H1 (cell line): ENCODE data around the gene PCDHGA11. TPM values are rescaled to one million over a fixed set of nuclear protein-coding genes. Genes with fewer than 3 reads are reported as not detected.

Experiments
- CTCF ChIA-PET: fragments of 300-600 bp; sonication (Branson Sonifier 250); formaldehyde crosslinking; loops from one replicate; lab custom pipeline; 2021; ENCODE audit not compliant: partially characterized antibody; lab: Charles Lee
- POLR2A ChIA-PET: fragments of 300-600 bp; sonication (Branson Sonifier 250); formaldehyde crosslinking; loops from one replicate; lab custom pipeline; 2021; ENCODE audit warnings: inconsistent platforms; ENCODE audit not compliant: partially characterized antibody; lab: Charles Lee
- DNase-seq, 2 experiments: peaks; one replicate each; pipeline versions ENCODE4 v3.0.0 to v3.0.0-alpha.2; 2010 to 2022; ENCODE audit warnings: low spot score in 2 of 2, low read depth in 1 of 2, mixed read lengths in 1 of 2
- FAIRE-seq: peaks from 2 replicates; lab custom pipeline; 2011; peaks lifted over from hg19 to GRCh38; lab: Jason Lieb, UNC
- H2AFZ ChIP-seq: 2 replicates; pipeline ENCODE4 v1.8.1; 2012; ENCODE audit warnings: low read length, inconsistent platforms
- H2AK5ac ChIP-seq: 2 replicates; pipeline ENCODE4 v1.6.1; 2013; ENCODE audit warnings: low read depth, low read length
- H2BK120ac ChIP-seq: replicated peaks from 2 replicates; pipeline ENCODE3; 2013; ENCODE audit warnings: low read depth, low read length, inconsistent platforms
- H2BK12ac ChIP-seq: 2 replicates; pipeline ENCODE4 v1.6.1; 2013; ENCODE audit warnings: low read depth, low read length
- H2BK15ac ChIP-seq: 2 replicates; pipeline ENCODE4 v1.6.1; 2013; ENCODE audit warnings: low read length
- H2BK20ac ChIP-seq: 2 replicates; pipeline ENCODE4 v1.6.1; 2013; ENCODE audit warnings: low read length
- H2BK5ac ChIP-seq: 2 replicates; pipeline ENCODE4 v1.6.1; 2013; ENCODE audit warnings: low read depth, low read length
- H3K14ac ChIP-seq: 2 replicates; pipeline ENCODE4 v1.6.1; 2013; ENCODE audit warnings: inconsistent platforms; ENCODE audit not compliant: insufficient read length
- H3K18ac ChIP-seq: 2 replicates; pipeline ENCODE4 v1.6.1; 2013; ENCODE audit warnings: low read length; ENCODE audit errors: extremely low read depth
- H3K23ac ChIP-seq: 2 replicates; pipeline ENCODE4 v1.6.1; 2013; ENCODE audit warnings: inconsistent platforms; ENCODE audit not compliant: insufficient read length
- H3K23me2 ChIP-seq: 2 replicates; pipeline ENCODE4 v1.6.1; 2013; ENCODE audit warnings: low read depth, low read length
- H3K27ac ChIP-seq: 2 replicates; pipeline ENCODE4 v1.6.1; 2011; ENCODE audit warnings: low read depth, low read length, inconsistent platforms
- H3K27me3 ChIP-seq, 4 experiments: replicated peaks in 1 of 4; 1 replicate in 1 of 4; 2 replicates in 3 of 4; pipeline versions ENCODE4 v1.6.1 to v1.8.1; 2011 to 2013; ENCODE audit warnings: low read length in 3 of 4, mild to moderate bottlenecking in 3 of 4, inconsistent platforms in 2 of 4, mixed read lengths in 2 of 4, moderate library complexity in 1 of 4; ENCODE audit not compliant: control insufficient read depth in 3 of 4, insufficient read depth in 3 of 4; ENCODE audit errors: extremely low read depth in 1 of 4
- H3K36me3 ChIP-seq, 4 experiments: 2 replicates each; pipeline versions ENCODE4 v1.6.1 to v1.8.1; 2011 to 2013; ENCODE audit warnings: mild to moderate bottlenecking in 4 of 4, low read length in 3 of 4, moderate library complexity in 2 of 4, control low read depth in 1 of 4, inconsistent platforms in 1 of 4; ENCODE audit not compliant: insufficient read depth in 4 of 4, control insufficient read depth in 2 of 4
- H3K4ac ChIP-seq: replicated peaks from 2 replicates; pipeline ENCODE3; 2013; ENCODE audit warnings: low read length, low read depth, mixed read lengths, inconsistent platforms; ENCODE audit not compliant: insufficient read length
- H3K4me1 ChIP-seq, 4 experiments: replicated peaks in 1 of 4; 1 replicate in 1 of 4; 2 replicates in 3 of 4; pipeline versions ENCODE4 v1.6.1 to v1.8.1; 2011 to 2013; ENCODE audit warnings: low read length in 3 of 4, inconsistent platforms in 2 of 4, mixed read lengths in 1 of 4; ENCODE audit not compliant: insufficient read depth in 4 of 4, control insufficient read depth in 3 of 4
- H3K4me2 ChIP-seq, 2 experiments: 2 replicates each; pipeline versions ENCODE4 v1.6.1 to v1.8.1; 2011 to 2013; ENCODE audit warnings: low read depth in 2 of 2, low read length in 2 of 2, control low read depth in 1 of 2, inconsistent platforms in 1 of 2, mild to moderate bottlenecking in 1 of 2; ENCODE audit not compliant: insufficient read depth in 1 of 2
- H3K4me3 ChIP-seq, 4 experiments: fragments of 200-600, 300-600 bp in 1 of 4; sonication (generic), shearing (Covaris generic), sonication (Bioruptor Twin) in 1 of 4; 2 replicates each; pipeline versions ENCODE4 v1.5.1 to v1.8.1; 2011 to 2016; ENCODE audit warnings: low read length in 4 of 4, low read depth in 3 of 4, control low read depth in 2 of 4, inconsistent platforms in 2 of 4, mild to moderate bottlenecking in 2 of 4, mixed read lengths in 1 of 4, moderate library complexity in 1 of 4; ENCODE audit not compliant: insufficient read depth in 2 of 4; ENCODE audit errors: extremely low read depth in 1 of 4
- H3K56ac ChIP-seq: replicated peaks from 2 replicates; pipeline ENCODE3; 2013; ENCODE audit warnings: low read depth, mild to moderate bottlenecking, mixed read lengths, low read length, inconsistent platforms; ENCODE audit not compliant: insufficient read length
- H3K79me1 ChIP-seq: 2 replicates; pipeline ENCODE4 v1.6.1; 2013; ENCODE audit warnings: low read depth, low read length, control low read depth
- H3K79me2 ChIP-seq, 2 experiments: 2 replicates each; pipeline versions ENCODE4 v1.6.1 to v1.8.1; 2012 to 2013; ENCODE audit warnings: low read length in 2 of 2, mild to moderate bottlenecking in 2 of 2, inconsistent platforms in 1 of 2; ENCODE audit not compliant: insufficient read depth in 2 of 2, control insufficient read depth in 1 of 2
- H3K9ac ChIP-seq, 4 experiments: replicated peaks in 1 of 4; 1 replicate in 1 of 4; 2 replicates in 3 of 4; pipeline versions ENCODE4 v1.6.1 to v1.8.1; 2011 to 2013; ENCODE audit warnings: low read depth in 3 of 4, low read length in 3 of 4, control low read depth in 2 of 4, mild to moderate bottlenecking in 2 of 4, moderate library complexity in 2 of 4, inconsistent platforms in 1 of 4; ENCODE audit errors: extremely low read depth in 1 of 4
- H3K9me3 ChIP-seq, 2 experiments: 2 replicates each; pipeline versions ENCODE4 v1.6.1 to v1.8.1; 2012 to 2013; ENCODE audit warnings: mild to moderate bottlenecking in 2 of 2, moderate library complexity in 2 of 2, control low read depth in 1 of 2, inconsistent platforms in 1 of 2, low read depth in 1 of 2, low read length in 1 of 2, mixed read lengths in 1 of 2; ENCODE audit not compliant: insufficient read depth in 2 of 2
- H4K20me1 ChIP-seq, 2 experiments: replicated peaks in 1 of 2; 2 replicates each; pipeline versions ENCODE3 to v1.8.1; 2011 to 2013; ENCODE audit warnings: inconsistent platforms in 2 of 2, low read length in 2 of 2, mild to moderate bottlenecking in 1 of 2; ENCODE audit not compliant: insufficient read depth in 2 of 2, control insufficient read depth in 1 of 2
- H4K5ac ChIP-seq: 2 replicates; pipeline ENCODE4 v1.6.1; 2013; ENCODE audit warnings: low read length, low read depth, mixed read lengths, inconsistent platforms; ENCODE audit not compliant: insufficient read length
- H4K8ac ChIP-seq: 2 replicates; pipeline ENCODE4 v1.8.0; 2013; ENCODE audit warnings: mild to moderate bottlenecking, moderate library complexity, low read length, inconsistent platforms; ENCODE audit not compliant: insufficient read depth; ENCODE audit errors: extremely low read depth
- H4K91ac ChIP-seq: replicated peaks from 2 replicates; pipeline ENCODE3; 2013; ENCODE audit warnings: low read length, mixed read lengths, inconsistent platforms; ENCODE audit not compliant: insufficient read length
- CTBP2 ChIP-seq: IDR thresholded peaks from 2 replicates; pipeline ENCODE4 v1.7.0; 2011; ENCODE audit warnings: borderline replicate concordance, mild to moderate bottlenecking, moderate library complexity, mixed read lengths, low read length; ENCODE audit not compliant: insufficient read depth, insufficient read length
- WGBS, 2 experiments: shearing (Covaris generic) in 1 of 2; methylation state at CpG; one replicate each; pipeline versions ENCODE4 v1.1.6 to v1.1.7; 2013 to 2015; ENCODE audit warnings: low lambda C conversion rate in 2 of 2, mixed read lengths in 2 of 2, inconsistent platforms in 1 of 2, low coverage in 1 of 2, missing lambda C conversion rate in 1 of 2; ENCODE audit not compliant: insufficient replicate concordance in 2 of 2, insufficient coverage in 1 of 2, insufficient read length in 1 of 2; ENCODE audit errors: extremely low coverage in 1 of 2, missing lambda C conversion rate in 1 of 2; 5-methylcytosine and 5-hydroxymethylcytosine counted together
- polyA plus RNA-seq, 7 experiments: library from polyadenylated mRNA; depleted of rRNA in 3 of 7; stranded (reverse) in 5 of 7; unstranded in 2 of 7; fragments of >200 nt in 5 of 7; fragments of 200-250 nt in 2 of 7; gene quantifications; 1 replicate in 5 of 7; 2 replicates in 1 of 7; 4 replicates in 1 of 7; pipeline versions ENCODE4 v1.2.1 to v1.2.3, GENCODE V29; 2011 to 2013; ENCODE audit warnings: missing spikeins in 2 of 7, mixed read lengths in 2 of 7
- total RNA-seq: library from RNA; stranded (reverse); fragmentation: NEBNext Ultra II Directional; extraction: Animal tissue kit (Norgen Biotek cat#: 25700); gene quantifications from 2 replicates; pipeline ENCODE4 v1.2.1, GENCODE V29; 2021
- TF ChIP-seq, protein P1 (sequence below): IDR thresholded peaks from 2 replicates; pipeline ENCODE4 v1.6.1; 2012; ENCODE audit warnings: inconsistent platforms

Gene PCDHGA11
- total and polyA plus RNA-seq, 2 of the 8 experiments (the other 6 are each of a cell fraction or from before 2014, with no cell fraction given): 2.2 to 8.2 TPM

DNA sequence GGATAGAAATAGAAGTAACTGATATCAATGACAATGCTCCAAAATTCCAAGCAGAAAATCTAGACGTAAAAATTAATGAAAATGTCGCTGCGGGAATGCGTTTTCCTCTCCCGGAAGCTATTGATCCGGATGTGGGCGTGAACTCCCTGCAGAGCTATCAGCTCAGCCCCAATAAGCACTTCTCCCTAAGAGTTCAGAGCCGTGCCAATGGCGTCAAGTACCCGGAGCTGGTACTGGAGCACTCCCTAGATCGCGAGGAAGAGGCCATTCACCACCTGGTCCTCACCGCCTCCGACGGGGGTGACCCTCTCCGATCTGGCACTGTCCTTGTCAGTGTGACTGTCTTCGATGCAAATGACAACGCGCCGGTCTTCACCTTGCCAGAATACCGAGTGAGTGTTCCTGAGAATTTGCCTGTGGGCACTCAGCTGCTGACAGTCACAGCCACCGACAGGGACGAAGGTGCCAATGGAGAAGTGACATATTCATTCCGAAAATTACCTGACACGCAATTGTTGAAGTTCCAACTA lies 7.2 kb upstream of the PCDHGA11 start:
- H4K91ac ChIP-seq: no peak overlapping the region
- no peaks in the 10 kb centered on the region for H3K79me2 ChIP-seq
- H4K20me1 ChIP-seq: peaks cover 0 to 1% of the 10 kb centered on the region in 2 experiments
- no peak overlapping the region for H3K56ac ChIP-seq
- H2BK5ac ChIP-seq: no peak overlapping the region
- H3K14ac ChIP-seq: no peak overlapping the region
- peak overlapping the region; percentile 81; the same call in 1 of the 2 replicates for H2BK15ac ChIP-seq
- H2BK20ac ChIP-seq: no peak overlapping the region
- no peak overlapping the region for H3K27ac ChIP-seq
- no peaks in the 10 kb centered on the region for H3K23me2 ChIP-seq
- peak overlapping the region in 3 of 4 experiments; percentile 32 to 42 (median 38); a peak in 3 of 7 replicates for H3K9ac ChIP-seq
- H3K27me3 ChIP-seq: peaks cover 0 to 13% (median 7%) of the 10 kb centered on the region in 4 experiments; a peak in 6 of 7 replicates
- H2BK12ac ChIP-seq: no peak overlapping the region
- POLR2A ChIA-PET: interaction anchor here (0.7 to 2.7 kb wide), 12 partner anchors 58 to 169 kb away, joined by 3 to 9 read pairs (median 4); partner anchors contain the start of gene PCDHB15
- peaks cover 0 to 3% (median 0%) of the 10 kb centered on the region in 4 experiments; a peak in 1 of 8 replicates for H3K36me3 ChIP-seq
- no peak overlapping the region for H3K18ac ChIP-seq
- peak overlapping the region; percentile 38; the same call in 1 of the 2 replicates for H4K8ac ChIP-seq
- H3K4ac ChIP-seq: no peak overlapping the region
- peak overlapping the region; percentile 65 to 80 for H3K4me2 ChIP-seq
- CTCF ChIA-PET: interaction anchor here (0.6 to 23.3 kb wide), 55 partner anchors 8 to 1614 kb away, joined by 3 to 1236 read pairs (median 9); partner anchors contain the start of genes PCDHB11, PCDHB12, PCDHB13 and PCDHB14
- 0 out of 2 replicates have a peak overlapping the region, but pooled peaks have one; percentile 21 for H2AFZ ChIP-seq
- FAIRE-seq (no peak), DNase-seq (peak in 1 of 2 experiments; percentile 39)
- H2AK5ac ChIP-seq: peak overlapping the region; percentile 75; the same call in 1 of the 2 replicates
- peaks cover 5 to 8% of the 10 kb centered on the region in 2 experiments; a peak in 2 of 4 replicates for H3K9me3 ChIP-seq
- H3K4me1 ChIP-seq: no peaks in the 10 kb centered on the region
- TF ChIP-seq, protein P1, sequence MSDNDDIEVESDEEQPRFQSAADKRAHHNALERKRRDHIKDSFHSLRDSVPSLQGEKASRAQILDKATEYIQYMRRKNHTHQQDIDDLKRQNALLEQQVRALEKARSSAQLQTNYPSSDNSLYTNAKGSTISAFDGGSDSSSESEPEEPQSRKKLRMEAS: peak; percentile 52
- TF ChIP-seq CTBP2: no peak
- WGBS, 2 experiments: 42% methylated on average over 25 of the region's 25 CpGs; no CpG with 5 or more reads in 1 of the 2 experiments
- no peak overlapping the region for H2BK120ac ChIP-seq
- no peak overlapping the region for H4K5ac ChIP-seq
- H3K4me3 ChIP-seq: peak overlapping the region; percentile 66 to 82 (median 78)
- H3K23ac ChIP-seq: no peak overlapping the region
- H3K79me1 ChIP-seq: no peaks in the 10 kb centered on the region
